Right lung (tissue), 5 donors: ENCODE results near the gene FCGR1A. TPM values are rescaled to one million over a fixed set of nuclear protein-coding genes. Genes with fewer than 3 reads are reported as not detected.
"Not testable (repeated sequence)": the region's sequence is repeated elsewhere in the genome, so short reads cannot be mapped to it uniquely, and the experiment has no call there.

Experiments
- DNase-seq, 2 donors: peaks; one replicate each; pipeline ENCODE4 v3.0.0-alpha.2; 2013
- polyA plus RNA-seq, 5 donors: library from polyadenylated mRNA; unstranded; fragments of 120-200 nt; gene quantifications; one replicate each; pipeline versions ENCODE4 v1.2.1 to v1.2.3, GENCODE V29; 2013; ENCODE audit warnings: inconsistent platforms in 1 of 5, low replicate concordance in 1 of 5; ENCODE audit not compliant: insufficient read length in 5 of 5, insufficient read depth in 1 of 5

Gene FCGR1A
- polyA plus RNA-seq, 5 donors, result 1.0 to 3.4 (median 3.1) TPM

GRCh38 chr1:149775510-149776147, 6.9 kb upstream of the FCGR1A start:
- DNase-seq, result not testable (repeated sequence)

GRCh38 chr1:149777084-149777483, 5.4 kb upstream of the FCGR1A start:
- not testable (repeated sequence) for DNase-seq

- DNase-seq, result not testable (repeated sequence)
These were observed 4.2 kb upstream of the FCGR1A start for GRCh38 chr1:149778313-149778712.

- DNase-seq, result not testable (repeated sequence)
These were observed 995 bp upstream of the FCGR1A start for GRCh38 chr1:149781413-149781984.

- DNase-seq, result not testable (repeated sequence)
These were observed 795 bp downstream of the FCGR1A start for GRCh38 chr1:149783289-149783688.

GRCh38 chr1:149783868-149784267, 1.4 kb downstream of the FCGR1A start:
- DNase-seq, result not testable (repeated sequence)

GRCh38 chr1:149787688-149788451, 5.4 kb downstream of the FCGR1A start:
- not testable (repeated sequence) for DNase-seq

GRCh38 chr1:149792502-149792901, 10.0 kb downstream of the FCGR1A start:
- peak; percentile 31 to 46 for DNase-seq

GRCh38 chr1:149792912-149793515, 10.5 kb downstream of the FCGR1A start:
- DNase-seq, result peak; percentile 45 to 60

- DNase-seq, result not testable (repeated sequence)
These were observed 11.4 kb downstream of the FCGR1A start for GRCh38 chr1:149793885-149794284.

GRCh38 chr1:149801628-149802027, 19.1 kb downstream of the FCGR1A start:
- not testable (repeated sequence) for DNase-seq

- not testable (repeated sequence) for DNase-seq
These were observed 22.1 kb downstream of the FCGR1A start for GRCh38 chr1:149804417-149805080.

GRCh38 chr1:149810697-149811405, 28.4 kb downstream of the FCGR1A start:
- not testable (repeated sequence) for DNase-seq

GRCh38 chr1:149811514-149811889, 29.0 kb downstream of the FCGR1A start:
- peak in 1 of 2 donors; percentile 6 for DNase-seq

- DNase-seq, result peak; percentile 88 to 94
These were observed 29.7 kb downstream of the FCGR1A start for GRCh38 chr1:149811890-149812829.

- DNase-seq, result peak; percentile 75 to 79
These were observed 30.7 kb downstream of the FCGR1A start for GRCh38 chr1:149812893-149813801.

- not testable (repeated sequence) for DNase-seq
These were observed 37.9 kb downstream of the FCGR1A start for GRCh38 chr1:149820387-149820786.

GRCh38 chr1:149826555-149826954, 44.1 kb downstream of the FCGR1A start:
- not testable (repeated sequence) for DNase-seq
